Hippocampal formation (tissue), 2 donors: Measurements from ENCODE around the gene VTI1A.

Experiments used
- DNase-seq, 2 donors: peaks; one replicate each; lab custom pipeline; 2025; lab: John Stamatoyannopoulos, UW

VTI1A gene

DNA sequence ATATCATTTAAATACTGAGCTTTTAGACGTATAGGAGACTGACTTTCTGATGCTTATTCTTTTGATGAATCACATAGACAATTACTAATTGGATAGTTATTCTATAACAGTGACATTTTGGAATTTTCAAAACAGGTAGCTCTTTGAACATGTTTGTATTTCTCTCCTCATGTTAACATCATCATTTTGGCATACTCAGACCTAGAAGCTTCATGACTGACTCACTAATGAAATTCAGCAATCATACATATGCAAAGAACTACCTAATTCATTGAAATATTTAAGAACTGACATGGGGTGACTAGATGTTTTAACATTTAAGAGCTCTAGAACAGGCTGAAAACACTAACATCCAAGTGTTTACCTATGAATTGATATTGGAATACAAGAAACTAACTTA lies 192.3 kb downstream of the VTI1A start:
- no peak for DNase-seq

DNA sequence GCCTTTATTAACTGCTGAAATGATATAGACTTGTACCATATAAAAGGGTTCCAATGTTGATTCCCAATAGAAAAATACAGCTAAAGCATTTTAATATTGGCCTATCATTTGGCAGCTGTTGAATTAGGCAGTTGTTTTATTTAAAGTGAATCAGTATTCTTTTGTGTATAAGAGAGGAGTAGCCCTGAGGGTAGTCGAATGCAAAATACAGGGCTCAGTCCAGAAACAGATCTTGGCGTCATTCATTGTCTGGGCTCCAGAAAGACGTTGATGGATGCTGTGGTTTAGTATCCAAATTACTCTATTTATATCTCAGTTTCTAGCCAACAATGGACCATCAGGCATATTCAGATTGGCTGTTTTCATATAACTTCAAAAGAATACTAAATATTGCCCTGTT lies 193.6 kb downstream of the VTI1A start:
- no peak for DNase-seq

DNA sequence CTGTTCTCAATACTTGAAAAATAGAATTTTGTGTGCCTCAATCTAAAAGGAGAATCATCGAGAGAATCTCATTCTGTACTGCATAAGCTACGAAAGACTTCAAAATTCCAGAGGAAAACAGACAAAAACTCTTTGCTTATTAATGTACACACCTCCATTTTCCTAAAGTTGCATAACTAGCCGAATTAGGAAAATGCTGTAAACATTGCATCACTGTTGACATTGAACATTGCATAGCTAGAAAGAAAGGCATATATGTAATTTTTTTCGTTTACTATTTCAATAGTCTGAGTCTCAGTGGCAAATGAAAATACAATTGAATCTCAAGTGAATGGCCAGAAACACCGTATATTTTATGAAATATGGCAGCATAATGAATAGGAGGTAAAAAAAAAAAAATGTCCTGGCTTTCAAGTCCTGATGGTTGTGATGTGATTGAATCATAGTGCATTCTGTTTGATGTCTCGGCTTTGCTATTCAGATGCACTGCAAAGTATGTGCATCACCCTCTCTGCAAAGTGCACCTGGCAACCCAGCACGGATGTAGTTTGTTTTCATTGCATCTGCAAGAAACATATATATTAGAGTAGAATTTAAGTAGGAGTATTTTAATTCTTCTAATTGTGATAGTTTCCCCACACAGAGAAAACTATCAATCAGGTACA lies 196.7 kb downstream of the VTI1A start:
- no peak for DNase-seq

- no peak for DNase-seq
These were observed 197.2 kb downstream of the VTI1A start for GRCh38 chr10:112644265-112644645.

- DNase-seq, result no peak
These were observed 202.2 kb downstream of the VTI1A start for GRCh38 chr10:112649006-112649821.

DNA sequence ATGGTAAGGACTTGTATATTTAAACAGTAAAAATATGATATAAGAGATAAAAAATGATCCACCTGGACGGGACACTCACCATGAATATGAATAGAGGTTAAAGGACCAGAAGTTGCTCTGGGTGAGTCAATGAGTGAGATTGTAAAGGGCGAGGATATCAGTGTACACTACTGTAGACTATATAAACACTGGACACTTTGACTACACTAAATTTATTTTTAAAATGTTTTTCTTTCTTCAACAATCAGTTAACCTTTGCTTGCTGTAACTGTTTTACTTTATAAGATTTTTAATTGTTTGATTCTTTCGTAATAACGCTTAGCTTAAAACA lies 202.8 kb downstream of the VTI1A start:
- no peak for DNase-seq

GRCh38 chr10:112650588-112651030 lies 203.6 kb downstream of the VTI1A start:
- DNase-seq, result no peak

DNA sequence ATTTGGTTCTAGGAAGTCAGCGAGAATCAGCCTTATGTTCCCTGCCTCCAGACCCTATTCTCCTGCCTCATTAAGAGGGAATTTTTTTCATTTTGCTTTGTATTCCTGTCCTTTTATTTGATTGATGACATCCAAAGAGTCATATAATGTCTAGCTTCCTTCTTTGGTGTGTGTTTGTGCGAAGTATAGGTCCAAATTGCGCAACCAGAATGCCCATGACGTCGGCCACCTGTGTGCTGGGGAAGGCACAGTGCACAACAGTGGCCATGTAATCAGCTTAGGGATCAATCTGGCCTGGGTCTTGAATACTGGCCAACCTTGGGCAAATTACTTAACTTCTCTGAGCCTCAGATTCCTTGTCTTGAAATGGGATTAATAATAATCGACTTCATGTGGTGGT lies 206.2 kb downstream of the VTI1A start:
- no peak for DNase-seq

- DNase-seq, result no peak
These were observed 206.8 kb downstream of the VTI1A start for GRCh38 chr10:112653851-112654250.

GRCh38 chr10:112654794-112655193 lies 207.8 kb downstream of the VTI1A start:
- no peak for DNase-seq

GRCh38 chr10:112655722-112656121 lies 208.7 kb downstream of the VTI1A start:
- no peak for DNase-seq

- DNase-seq, result no peak
These were observed 211.4 kb downstream of the VTI1A start for GRCh38 chr10:112658465-112658864.

GRCh38 chr10:112658900-112659638 lies 212.1 kb downstream of the VTI1A start:
- DNase-seq, result no peak

DNA sequence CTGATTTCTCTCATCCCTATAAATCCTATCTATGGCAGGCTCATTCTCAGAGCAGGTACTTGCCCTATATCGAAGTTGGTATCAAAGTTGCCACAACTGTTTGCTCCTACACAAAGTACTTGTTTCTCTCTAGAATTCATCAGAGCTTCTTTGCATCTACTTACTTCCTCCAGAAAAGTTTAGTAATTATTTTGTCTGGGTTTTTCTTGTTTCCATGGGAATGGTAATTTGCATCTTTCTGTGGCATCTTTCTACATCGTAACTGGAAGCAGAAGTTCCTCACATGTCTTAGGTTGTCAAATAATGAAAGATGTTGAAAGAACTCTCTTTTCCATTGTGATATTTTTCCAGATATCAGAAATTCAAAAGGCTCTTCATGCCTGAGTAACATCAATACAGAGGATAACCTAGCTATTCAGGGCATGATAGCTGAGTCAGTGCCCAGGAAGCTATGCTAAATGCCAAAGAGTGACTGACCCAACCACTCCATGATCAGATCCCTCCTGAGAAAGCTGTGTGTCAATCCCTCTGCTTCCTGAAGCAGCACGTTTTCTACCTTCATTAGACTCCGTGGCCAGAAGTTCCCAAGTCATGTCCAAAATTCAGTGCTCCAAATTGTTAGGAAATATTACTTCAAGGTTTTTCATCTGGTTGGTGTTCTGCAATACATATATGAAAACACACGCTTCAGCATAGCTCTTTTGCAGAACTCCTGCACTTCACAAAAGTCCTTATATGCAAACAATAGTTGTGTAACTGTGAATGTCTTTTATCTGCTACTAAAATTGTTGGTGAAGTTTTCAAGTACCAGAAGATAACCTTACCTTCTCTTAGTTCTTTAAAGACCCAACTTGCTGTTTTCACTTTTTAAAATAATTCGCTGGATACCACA lies 216.5 kb downstream of the VTI1A start:
- DNase-seq, result no peak

- DNase-seq, result no peak
These were observed 219.1 kb downstream of the VTI1A start for GRCh38 chr10:112666094-112666493.

- no peak for DNase-seq
These were observed 223.0 kb downstream of the VTI1A start for GRCh38 chr10:112669989-112670388.

GRCh38 chr10:112671743-112672142 lies 224.7 kb downstream of the VTI1A start:
- no peak for DNase-seq

GRCh38 chr10:112672706-112673105 lies 225.7 kb downstream of the VTI1A start:
- no peak for DNase-seq

DNA sequence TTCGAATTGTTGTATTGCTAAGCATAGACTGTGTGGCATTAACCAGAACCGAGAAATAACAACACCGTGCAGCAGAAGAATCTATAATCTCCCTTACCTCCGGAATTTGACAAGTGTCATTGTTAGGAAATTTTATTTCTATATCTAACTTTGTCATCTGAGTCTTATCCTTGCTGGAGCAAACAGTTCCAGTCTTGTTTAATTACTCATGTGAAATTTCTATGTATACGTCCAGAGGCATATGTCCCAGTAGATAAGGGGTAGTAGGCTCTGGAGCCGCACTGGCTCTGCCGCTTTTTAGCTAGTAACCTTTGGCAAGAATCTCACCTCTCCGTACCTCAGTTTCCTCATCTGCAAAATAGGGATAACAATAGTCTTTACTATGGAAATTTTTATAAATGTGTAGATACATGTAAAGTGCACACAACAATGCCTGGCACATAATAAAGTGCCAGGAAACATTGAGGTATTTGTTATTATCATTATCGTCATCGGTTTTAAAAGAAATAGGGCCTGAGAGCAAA lies 228.6 kb downstream of the VTI1A start:
- no peak for DNase-seq

- DNase-seq, result no peak
These were observed 230.7 kb downstream of the VTI1A start for GRCh38 chr10:112677689-112678088.

- peak in 1 of 2 donors; percentile 7 for DNase-seq
These were observed 231.6 kb downstream of the VTI1A start for GRCh38 chr10:112678581-112678980.

- DNase-seq, result no peak
These were observed 232.0 kb downstream of the VTI1A start for GRCh38 chr10:112678987-112679386.
